Tibial artery (tissue), 4 donors: ENCODE data around the gene CSMD2.

Source experiments
- DNase-seq, 2 donors: peaks; one replicate each; pipeline ENCODE4 v3.0.0-alpha.2; 2019
- H3K27ac ChIP-seq, 2 donors: fragments of 200-600 bp; sonication (generic) in 1 of 2; 1 replicate in 1 of 2; 2 replicates in 1 of 2; pipeline ENCODE4 v1.5.1; 2018 to 2019; ENCODE audit warnings: mild to moderate bottlenecking in 1 of 2
- H3K27me3 ChIP-seq, 2 donors: fragments of 200-600 bp; sonication (generic) in 1 of 2; one replicate each; pipeline versions ENCODE4 v1.5.1 to v1.6.0; 2016 to 2019
- H3K36me3 ChIP-seq, 3 donors: fragments of 200-600 bp; sonication (generic) in 2 of 3; one replicate each; pipeline ENCODE4 v1.5.1; 2016 to 2019; ENCODE audit warnings: mild to moderate bottlenecking in 2 of 3
- H3K4me1 ChIP-seq, 4 donors: fragments of 200-600 bp; sonication (generic) in 2 of 4; 1 replicate in 3 of 4; 2 replicates in 1 of 4; pipeline ENCODE4 v1.5.1; 2016 to 2019
- H3K4me3 ChIP-seq, 2 donors: fragments of 200-600 bp; sonication (generic) in 1 of 2; 1 replicate in 1 of 2; 2 replicates in 1 of 2; pipeline ENCODE4 v1.5.1; 2018 to 2019; ENCODE audit warnings: mild to moderate bottlenecking in 2 of 2
- H3K9me3 ChIP-seq, 3 donors: fragments of 200-600 bp; sonication (generic) in 1 of 3; one replicate each; pipeline ENCODE4 v1.5.1; 2016 to 2019
- intact Hi-C: fragments of 100-400 bp; cut with DNase I; formaldehyde crosslinking; loops from one replicate; pipeline ENCODE4 v1.15.0; 2023; ENCODE audit warnings: low total_unique reads
- TF ChIP-seq, protein P1 (sequence below), 2 experiments: fragments of 200-600 bp in 1 of 2; fragments of 450-650 bp in 1 of 2; IDR thresholded peaks; one replicate each; pipeline ENCODE4 v1.5.1; 2017 to 2019; ENCODE audit warnings: antibody characterized with exemption in 2 of 2, mild to moderate bottlenecking in 1 of 2, moderate library complexity in 1 of 2

The CSMD2 gene

DNA sequence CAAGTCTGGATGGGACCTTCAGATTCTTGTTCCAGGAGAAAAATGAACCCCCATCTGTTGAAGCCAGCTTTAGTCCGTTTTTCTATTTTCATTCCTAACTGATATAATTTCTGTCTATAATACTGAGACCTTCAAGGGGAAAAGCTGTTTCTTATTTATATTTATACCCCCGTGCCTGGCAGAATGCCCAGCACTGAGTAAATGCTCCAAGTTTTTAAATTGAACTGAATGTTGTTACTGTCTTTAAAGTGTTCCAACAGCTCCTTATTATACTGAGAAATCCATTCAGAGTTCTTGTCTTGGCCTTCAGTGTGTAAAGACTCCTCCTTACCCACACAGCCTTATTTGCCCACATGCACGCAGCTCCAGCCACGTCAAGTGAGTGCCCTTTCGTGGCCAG is 479.8 kb downstream of the CSMD2 start:
- H3K27me3 ChIP-seq = peaks cover 0 to 24% of the 10 kb centered on the region in 2 donors
- TF ChIP-seq, protein P1, sequence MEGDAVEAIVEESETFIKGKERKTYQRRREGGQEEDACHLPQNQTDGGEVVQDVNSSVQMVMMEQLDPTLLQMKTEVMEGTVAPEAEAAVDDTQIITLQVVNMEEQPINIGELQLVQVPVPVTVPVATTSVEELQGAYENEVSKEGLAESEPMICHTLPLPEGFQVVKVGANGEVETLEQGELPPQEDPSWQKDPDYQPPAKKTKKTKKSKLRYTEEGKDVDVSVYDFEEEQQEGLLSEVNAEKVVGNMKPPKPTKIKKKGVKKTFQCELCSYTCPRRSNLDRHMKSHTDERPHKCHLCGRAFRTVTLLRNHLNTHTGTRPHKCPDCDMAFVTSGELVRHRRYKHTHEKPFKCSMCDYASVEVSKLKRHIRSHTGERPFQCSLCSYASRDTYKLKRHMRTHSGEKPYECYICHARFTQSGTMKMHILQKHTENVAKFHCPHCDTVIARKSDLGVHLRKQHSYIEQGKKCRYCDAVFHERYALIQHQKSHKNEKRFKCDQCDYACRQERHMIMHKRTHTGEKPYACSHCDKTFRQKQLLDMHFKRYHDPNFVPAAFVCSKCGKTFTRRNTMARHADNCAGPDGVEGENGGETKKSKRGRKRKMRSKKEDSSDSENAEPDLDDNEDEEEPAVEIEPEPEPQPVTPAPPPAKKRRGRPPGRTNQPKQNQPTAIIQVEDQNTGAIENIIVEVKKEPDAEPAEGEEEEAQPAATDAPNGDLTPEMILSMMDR (IDR thresholded peaks at IDR 0.05) = no peak

DNA sequence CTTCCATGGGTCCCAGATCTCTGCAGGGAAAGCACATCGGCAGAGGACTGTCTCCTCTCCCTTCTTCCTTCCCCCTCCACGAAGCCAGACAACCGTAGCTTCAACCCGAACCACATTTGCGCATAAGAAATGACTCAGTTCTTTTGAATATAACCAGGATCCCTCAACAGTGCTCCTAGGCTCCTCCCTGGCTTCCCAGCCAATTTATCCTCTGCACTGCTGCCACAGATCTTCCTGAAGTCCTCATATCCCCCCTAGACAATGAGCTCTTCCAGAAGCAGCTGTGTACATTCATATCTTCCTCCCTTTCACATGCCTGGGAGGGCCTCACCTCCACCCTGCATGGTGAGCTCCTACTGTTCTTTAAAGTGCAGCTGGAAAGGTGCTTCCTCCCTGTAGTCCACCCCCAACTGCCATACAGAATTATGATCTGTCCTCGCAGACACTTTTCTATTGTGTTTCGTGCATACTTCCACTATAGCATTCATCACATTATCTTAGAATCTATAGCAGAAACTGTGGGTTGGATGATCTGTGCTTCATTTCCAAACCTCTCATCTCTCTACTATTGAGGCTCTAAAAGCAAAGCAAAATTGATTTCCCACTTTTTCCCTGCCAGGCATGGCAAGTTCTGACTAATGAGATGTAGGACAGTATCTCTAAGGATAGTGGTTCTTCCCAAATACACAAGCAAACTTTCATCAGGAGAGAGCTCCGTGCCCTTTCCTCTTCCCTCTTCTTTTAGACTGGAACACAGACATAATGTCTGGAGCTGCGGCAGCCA is 480.4 kb downstream of the CSMD2 start:
- no peaks in the 10 kb centered on the region for H3K9me3 ChIP-seq
- no peak overlapping the region for H3K4me3 ChIP-seq
- intact Hi-C loops = no loop called here
- H3K27ac ChIP-seq = no peak overlapping the region
- no peaks in the 10 kb centered on the region for H3K4me1 ChIP-seq
- no peak for DNase-seq
- TF ChIP-seq, protein P1 (IDR thresholded peaks at IDR 0.05) = no peak
- peaks cover 0 to 24% of the 10 kb centered on the region in 2 donors for H3K27me3 ChIP-seq
- no peaks in the 10 kb centered on the region for H3K36me3 ChIP-seq

More for the DNA sequence above, 479.8 kb downstream of the CSMD2 start:
- Histone ChIP-seq H3K9me3 (no peaks in the 10 kb centered on the region), H3K4me1 (no peaks in the 10 kb centered on the region), H3K4me3 (no peak overlapping the region), H3K36me3 (no peaks in the 10 kb centered on the region), H3K27ac (no peak overlapping the region)
- DNase-seq = no peak
- intact Hi-C loops = no loop called here

DNA sequence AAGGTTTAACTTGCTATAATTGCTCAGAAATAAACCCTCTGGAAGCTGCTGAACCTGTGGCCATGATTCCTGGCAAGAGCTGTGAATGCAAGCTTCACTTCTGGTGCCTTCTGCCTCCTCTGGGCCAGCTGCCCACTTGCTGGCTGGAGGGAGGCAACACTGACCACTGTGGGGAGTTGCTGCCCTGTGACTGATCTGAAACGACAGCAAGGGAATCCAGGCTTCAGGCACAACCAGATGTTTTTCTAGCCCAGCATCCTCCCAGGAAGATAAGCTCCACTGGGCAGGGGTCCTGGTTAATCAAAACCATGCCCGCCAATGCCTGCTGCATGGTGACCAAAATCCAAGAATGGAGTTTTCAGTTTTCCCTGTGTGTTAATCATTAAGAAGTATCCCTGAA is 481.1 kb downstream of the CSMD2 start:
- no peaks in the 10 kb centered on the region for H3K9me3 ChIP-seq
- TF ChIP-seq, protein P1 (IDR thresholded peaks at IDR 0.05) = no peak
- no peaks in the 10 kb centered on the region for H3K36me3 ChIP-seq
- intact Hi-C loops = no loop called here
- DNase-seq = no peak
- H3K27me3 ChIP-seq = peaks cover 0 to 24% of the 10 kb centered on the region in 2 donors
- H3K4me3 ChIP-seq = no peak overlapping the region
- H3K27ac ChIP-seq = no peak overlapping the region
- H3K4me1 ChIP-seq = no peaks in the 10 kb centered on the region

DNA sequence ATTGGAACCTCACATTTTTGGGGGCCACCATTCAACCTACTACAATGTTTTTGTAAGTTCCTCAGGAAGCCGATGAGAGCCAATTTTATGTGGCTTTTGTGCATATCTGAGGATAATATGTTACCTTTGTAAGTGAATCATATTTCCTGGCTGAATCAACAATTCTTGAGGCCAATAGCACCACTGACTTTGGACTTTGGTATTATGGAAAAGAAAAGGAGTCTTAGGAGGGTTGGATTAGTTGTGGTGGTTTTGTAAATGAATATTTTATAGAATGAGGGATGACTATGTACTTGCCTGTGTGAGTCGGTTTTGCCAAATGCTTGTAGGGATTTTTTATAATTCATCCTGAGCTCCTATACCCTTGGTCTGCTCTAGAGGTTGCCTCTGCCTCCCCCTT is 482.7 kb downstream of the CSMD2 start:
- H3K4me1 ChIP-seq = no peaks in the 10 kb centered on the region
- no peak for DNase-seq
- TF ChIP-seq, protein P1 (IDR thresholded peaks at IDR 0.05) = no peak
- no peaks in the 10 kb centered on the region for H3K36me3 ChIP-seq
- no peak overlapping the region for H3K4me3 ChIP-seq
- H3K27ac ChIP-seq = no peak overlapping the region
- H3K27me3 ChIP-seq = peaks cover 0 to 24% of the 10 kb centered on the region in 2 donors
- no peaks in the 10 kb centered on the region for H3K9me3 ChIP-seq
- intact Hi-C loops = no loop called here

DNA sequence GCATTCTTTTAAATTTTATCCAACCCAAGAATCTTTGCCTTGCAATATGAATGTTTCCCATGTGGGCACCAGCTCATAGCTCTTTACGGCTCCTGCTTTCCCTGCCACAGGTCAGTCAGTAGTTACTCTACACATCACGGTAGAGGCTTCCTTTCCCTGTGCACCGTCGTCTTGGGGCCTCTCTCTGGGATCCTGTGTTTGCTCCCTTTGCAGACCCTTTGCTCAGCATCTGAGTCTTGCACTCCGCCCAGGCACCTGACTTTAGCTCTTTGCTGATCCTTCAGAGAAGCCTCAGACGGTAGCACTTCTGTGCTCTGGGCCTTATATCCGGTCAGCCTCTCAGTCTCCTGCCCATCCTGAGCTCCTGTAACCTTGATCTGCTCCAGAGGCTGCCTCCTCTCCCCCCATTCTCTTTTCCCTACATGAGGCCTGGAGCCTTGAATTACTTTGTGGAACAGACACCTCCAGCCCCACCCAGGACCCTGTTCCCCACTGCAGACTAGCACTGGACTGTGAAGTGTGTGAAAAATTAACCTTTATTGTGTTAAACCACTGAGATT is 484.7 kb downstream of the CSMD2 start:
- Histone ChIP-seq H3K4me1 (no peaks in the 10 kb centered on the region), H3K27me3 (peaks cover 0 to 10% of the 10 kb centered on the region in 2 donors), H3K27ac (no peak overlapping the region), H3K9me3 (no peaks in the 10 kb centered on the region), H3K4me3 (no peak overlapping the region), H3K36me3 (no peaks in the 10 kb centered on the region)
- no peak for DNase-seq
- TF ChIP-seq, protein P1 (IDR thresholded peaks at IDR 0.05) = no peak
- intact Hi-C loops = no loop called here
